Pancreas (tissue), 10 donors: Measurements from ENCODE around the gene EVA1C. TPM values are rescaled to one million over a fixed set of nuclear protein-coding genes. Genes with fewer than 3 reads are reported as not detected.
"Not testable (repeated sequence)": the region's sequence is repeated elsewhere in the genome, so short reads cannot be mapped to it uniquely, and the experiment has no call there.

Source experiments
- ATAC-seq, 4 donors: fragments of 200-7000 bp; cut with Tn5 transposase; one replicate each; pipeline versions ENCODE4 v1.8.0 to v1.9.1; 2020; ENCODE audit warnings: mild to moderate bottlenecking in 4 of 4, moderate library complexity in 4 of 4
- DNase-seq, 6 donors: peaks; one replicate each; pipeline ENCODE4 v3.0.0-alpha.2; 2020
- FAIRE-seq: peaks from 2 replicates; lab custom pipeline; 2012; peaks lifted over from hg19 to GRCh38; lab: Jason Lieb, UNC
- H3K27ac ChIP-seq, 4 donors: fragments of 200-600 bp; sonication (generic); 1 replicate in 3 of 4; 2 replicates in 1 of 4; pipeline versions ENCODE4 v1.5.0 to v1.8.0; 2020
- H3K27me3 ChIP-seq, 4 donors: fragments of 200-600 bp; one replicate each; pipeline ENCODE4 v1.8.0; 2021
- H3K36me3 ChIP-seq, 3 donors: fragments of 200-600 bp; sonication (generic) in 1 of 3; one replicate each; pipeline versions ENCODE4 v1.5.0 to v1.8.0; 2020 to 2021
- H3K4me1 ChIP-seq, 3 donors: fragments of 200-600 bp; one replicate each; pipeline ENCODE4 v1.8.0; 2021
- H3K4me3 ChIP-seq, 4 donors: fragments of 200-600 bp; sonication (generic) in 2 of 4; one replicate each; pipeline versions ENCODE4 v1.5.0 to v1.8.0; 2020 to 2021
- H3K9me3 ChIP-seq, 4 donors: fragments of 200-600 bp; one replicate each; pipeline ENCODE4 v1.8.0; 2021
- WGBS, 2 donors: extraction: QIAGEN DNeasy Blood & Tissue Kit; methylation state at CpG; one replicate each; pipeline ENCODE4 v1.1.7; 2013; 5-methylcytosine and 5-hydroxymethylcytosine counted together
- intact Hi-C, 3 donors: fragments of 100-400 bp; cut with DNase I; formaldehyde crosslinking; loops; one replicate each; pipeline versions ENCODE4 v1.11.1 to v1.14.2; 2022
- polyA plus RNA-seq, 2 donors: library from polyadenylated mRNA; stranded (reverse); fragments of 200-250 nt; gene quantifications; one replicate each; pipeline ENCODE4 v1.2.3, GENCODE V29; 2013
- total RNA-seq, 6 donors: library from RNA; stranded (reverse); fragmentation: NEBNext Ultra II Directional in 4 of 6; extraction: Animal tissue kit (Norgen Biotek cat#: 25700) in 4 of 6; gene quantifications; one replicate each; pipeline versions ENCODE4 v1.2.1 to v1.2.4, GENCODE V29; 2021 to 2023
- TF ChIP-seq, protein P1 (sequence below), 4 donors: fragments of 200-600 bp; sonication (generic) in 3 of 4; IDR thresholded peaks; one replicate each; pipeline versions ENCODE4 v1.5.0 to v1.8.0; 2021; ENCODE audit warnings: antibody characterized with exemption in 4 of 4
- donor health status: healthy with polysubstance abuse.
- donor health status: DM: no; HTN: no; CAD: no; lungs with moderate emphysema.
- donor health status: DM: no; HTN: no; CAD: no.
- donor health status: control.
- donor health status: control.
- donor health status: Bipolar disorder and iron deficiency.
- donor health status: DM: yes; HTN: yes; CAD: no.
- donor health status: DM: no; HTN: no; CAD: no.
- donor health status: DM: no; HTN: no; CAD: no.
- donor health status: DM: yes; HTN: yes; CAD: no.

Gene EVA1C
- total and polyA plus RNA-seq, 8 donors = 7.9 to 35.9 (median 11.6) TPM

DNA sequence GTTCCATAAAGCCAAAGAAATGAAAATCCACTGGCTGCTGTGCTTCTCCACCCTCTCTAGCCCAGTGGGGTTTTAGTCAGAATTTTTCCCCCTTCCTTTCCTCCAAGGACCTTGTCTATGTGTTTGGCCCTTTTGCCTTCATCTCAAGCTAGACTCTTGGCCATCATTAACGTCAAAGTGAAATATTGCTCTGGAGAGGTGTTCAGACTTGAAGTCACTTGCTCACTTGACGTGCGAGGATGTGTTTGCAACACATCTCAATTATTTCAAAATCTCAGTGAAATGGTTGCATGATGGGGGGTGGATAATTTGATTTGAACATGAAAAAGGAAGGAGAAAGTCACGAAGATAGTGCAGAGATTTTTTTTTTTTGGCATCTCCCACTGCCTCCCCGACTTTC, 13.6 kb downstream of the EVA1C start:
- 70 to 80% methylated on average over 5 of the region's 5 CpGs for WGBS, 2 donors
- H3K27me3 ChIP-seq = no peaks in the 10 kb centered on the region
- H3K9me3 ChIP-seq = no peaks in the 10 kb centered on the region
- H3K4me3 ChIP-seq = no peak overlapping the region
- no peaks in the 10 kb centered on the region for H3K36me3 ChIP-seq
- no peaks in the 10 kb centered on the region for H3K4me1 ChIP-seq
- DNase-seq = no peak
- intact Hi-C loops = no loop called here
- FAIRE-seq = no peak
- no peak for ATAC-seq
- H3K27ac ChIP-seq = no peak overlapping the region
- TF ChIP-seq, protein P1, sequence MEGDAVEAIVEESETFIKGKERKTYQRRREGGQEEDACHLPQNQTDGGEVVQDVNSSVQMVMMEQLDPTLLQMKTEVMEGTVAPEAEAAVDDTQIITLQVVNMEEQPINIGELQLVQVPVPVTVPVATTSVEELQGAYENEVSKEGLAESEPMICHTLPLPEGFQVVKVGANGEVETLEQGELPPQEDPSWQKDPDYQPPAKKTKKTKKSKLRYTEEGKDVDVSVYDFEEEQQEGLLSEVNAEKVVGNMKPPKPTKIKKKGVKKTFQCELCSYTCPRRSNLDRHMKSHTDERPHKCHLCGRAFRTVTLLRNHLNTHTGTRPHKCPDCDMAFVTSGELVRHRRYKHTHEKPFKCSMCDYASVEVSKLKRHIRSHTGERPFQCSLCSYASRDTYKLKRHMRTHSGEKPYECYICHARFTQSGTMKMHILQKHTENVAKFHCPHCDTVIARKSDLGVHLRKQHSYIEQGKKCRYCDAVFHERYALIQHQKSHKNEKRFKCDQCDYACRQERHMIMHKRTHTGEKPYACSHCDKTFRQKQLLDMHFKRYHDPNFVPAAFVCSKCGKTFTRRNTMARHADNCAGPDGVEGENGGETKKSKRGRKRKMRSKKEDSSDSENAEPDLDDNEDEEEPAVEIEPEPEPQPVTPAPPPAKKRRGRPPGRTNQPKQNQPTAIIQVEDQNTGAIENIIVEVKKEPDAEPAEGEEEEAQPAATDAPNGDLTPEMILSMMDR (IDR thresholded peaks at IDR 0.05) = no peak

DNA sequence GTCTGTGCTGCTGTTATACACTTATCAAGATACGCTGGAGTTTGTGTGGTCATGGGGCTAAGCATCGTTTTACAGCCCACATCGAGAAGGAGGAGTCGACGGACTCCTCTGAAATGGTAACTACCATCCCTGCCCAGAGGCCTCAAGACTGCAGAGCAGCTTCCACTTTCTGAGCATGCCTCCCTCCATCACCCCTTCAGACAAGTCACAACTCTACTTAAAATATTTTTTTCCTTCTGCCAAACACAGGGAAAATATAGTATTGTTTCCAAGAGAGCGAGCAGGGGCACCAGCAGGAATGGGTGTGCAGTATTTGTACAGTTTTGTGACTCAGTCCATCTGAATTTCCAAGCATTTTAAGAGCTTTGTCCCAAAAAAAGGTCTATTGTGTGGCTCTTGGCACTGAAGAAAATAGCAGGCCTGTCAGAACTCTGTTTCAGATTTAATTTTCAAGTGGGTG, 14.1 kb downstream of the EVA1C start:
- H3K27ac ChIP-seq = peak overlapping the region in 2 of 4 donors; percentile 8 to 37
- H3K9me3 ChIP-seq = no peaks in the 10 kb centered on the region
- no peak overlapping the region for H3K4me3 ChIP-seq
- DNase-seq (no peak), ATAC-seq (no peak), FAIRE-seq (no peak)
- no peaks in the 10 kb centered on the region for H3K36me3 ChIP-seq
- TF ChIP-seq, protein P1 (IDR thresholded peaks at IDR 0.05) = no peak
- no peaks in the 10 kb centered on the region for H3K4me1 ChIP-seq
- no peaks in the 10 kb centered on the region for H3K27me3 ChIP-seq
- 69 to 73% methylated on average over 6 of the region's 6 CpGs for WGBS, 2 donors
- intact Hi-C loops = no loop called here

DNA sequence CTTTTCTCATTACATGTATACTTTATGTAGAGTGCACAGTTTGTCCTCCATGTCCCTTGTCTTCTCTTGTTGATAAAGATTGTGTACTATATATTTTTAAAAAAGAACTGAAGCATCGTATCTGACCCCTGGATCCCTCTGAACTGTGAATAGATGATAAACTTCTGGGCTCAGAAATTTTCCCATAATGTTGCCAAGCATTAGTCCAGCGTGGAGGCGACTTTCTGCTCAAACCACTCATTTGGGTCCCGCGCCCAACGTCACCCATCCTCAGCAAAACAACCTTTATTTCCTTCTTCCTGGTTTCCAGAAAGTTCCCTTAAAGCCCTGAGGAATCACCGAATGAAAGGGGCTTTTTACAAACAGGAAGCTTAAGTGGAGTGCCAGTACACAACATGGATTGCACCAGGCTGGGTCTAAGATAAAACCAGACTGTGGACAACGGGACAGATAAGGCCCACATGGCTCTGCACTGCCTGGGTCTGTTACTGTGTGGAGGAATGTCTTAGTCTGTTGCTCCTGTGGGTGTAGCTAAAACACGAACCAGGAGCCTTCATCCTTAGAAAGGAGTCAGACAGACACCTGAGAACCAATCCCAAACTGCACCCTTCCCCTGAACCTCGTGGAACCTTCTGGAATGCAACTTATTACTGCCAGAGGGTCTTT, 15.6 kb downstream of the EVA1C start:
- intact Hi-C loops = no loop called here
- H3K27me3 ChIP-seq = no peaks in the 10 kb centered on the region
- no peak overlapping the region for H3K4me3 ChIP-seq
- WGBS, 2 donors = 58 to 65% methylated on average over 10 of the region's 10 CpGs
- FAIRE-seq (no peak), DNase-seq (no peak), ATAC-seq (no peak)
- no peaks in the 10 kb centered on the region for H3K9me3 ChIP-seq
- H3K27ac ChIP-seq = peak overlapping the region in 2 of 4 donors; percentile 37 to 41
- TF ChIP-seq, protein P1 (IDR thresholded peaks at IDR 0.05) = no peak
- no peaks in the 10 kb centered on the region for H3K36me3 ChIP-seq
- no peaks in the 10 kb centered on the region for H3K4me1 ChIP-seq

DNA sequence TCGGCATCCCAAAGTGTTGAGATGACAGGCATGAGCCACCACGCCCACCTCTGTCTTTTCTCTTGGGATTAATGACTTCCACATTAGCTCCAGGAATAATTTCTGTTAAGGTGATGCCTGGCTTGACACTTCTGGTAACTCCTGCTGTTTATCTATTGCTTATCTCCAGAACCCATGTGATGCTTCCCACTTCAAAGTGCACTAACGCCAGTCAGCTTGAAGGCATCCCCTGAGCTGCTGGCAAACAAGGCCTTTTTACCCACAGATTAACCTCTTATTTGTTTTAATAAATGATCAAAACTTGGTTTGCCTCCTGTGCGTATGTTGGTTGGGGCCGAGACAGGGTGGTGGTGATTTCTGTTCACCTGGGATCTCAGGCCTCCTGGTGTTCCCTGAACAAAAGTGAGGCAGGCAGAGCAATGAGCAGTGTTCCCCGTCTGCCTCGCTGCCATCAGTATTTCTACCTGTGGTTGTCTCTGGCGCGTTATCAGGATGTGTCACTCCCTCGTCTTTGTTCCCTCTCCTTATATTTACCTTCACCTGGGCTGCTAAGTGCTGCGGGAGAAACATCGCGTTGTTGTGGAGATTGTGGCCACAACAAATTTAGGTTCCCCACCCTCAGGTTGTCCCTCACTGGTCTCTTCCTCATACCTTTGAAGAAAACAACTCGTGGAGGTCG, 20.6 kb downstream of the EVA1C start:
- H3K4me3 ChIP-seq, FAIRE-seq, H3K4me1 ChIP-seq, DNase-seq, H3K9me3 ChIP-seq, H3K36me3 ChIP-seq, H3K27me3 ChIP-seq, intact Hi-C loops: not testable (repeated sequence)
- 40 to 41% methylated on average over 15 of the region's 15 CpGs for WGBS, 2 donors
- H3K27ac ChIP-seq = peak overlapping the region in 2 of 4 donors; percentile 57 to 64
- peak; percentile 46 to 85 (median 82) for ATAC-seq

DNA sequence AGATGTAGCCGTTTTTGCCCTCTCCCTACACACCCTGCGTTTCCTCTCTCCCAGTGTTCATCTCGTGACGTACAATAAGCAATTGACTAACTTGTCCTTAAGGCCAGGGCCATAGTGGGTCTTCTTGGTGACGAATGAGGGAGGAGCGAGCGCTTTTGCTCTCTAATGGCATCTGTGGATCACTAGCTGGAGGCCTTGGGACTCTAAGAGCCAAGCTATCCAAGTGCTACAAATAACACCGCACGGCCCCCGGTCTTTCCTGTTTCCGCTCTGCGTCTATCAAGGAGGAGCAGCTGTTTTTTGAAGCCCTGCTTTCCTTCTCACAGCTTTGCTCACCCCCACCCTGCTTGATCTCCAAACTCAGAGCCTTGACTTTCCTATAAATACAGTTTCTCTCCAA, 25.2 kb downstream of the EVA1C start:
- Histone ChIP-seq H3K4me3 (no peak overlapping the region), H3K27ac (no peak overlapping the region), H3K4me1 (no peaks in the 10 kb centered on the region), H3K27me3 (no peaks in the 10 kb centered on the region), H3K9me3 (no peaks in the 10 kb centered on the region), H3K36me3 (no peaks in the 10 kb centered on the region)
- WGBS, 2 donors = 74% methylated on average over 12 of the region's 12 CpGs
- intact Hi-C loops = no loop called here
- FAIRE-seq = no peak
- DNase-seq = no peak
- TF ChIP-seq, protein P1 (IDR thresholded peaks at IDR 0.05) = no peak
- no peak for ATAC-seq
